Measurements from ENCODE around the gene RGS1. TPM values are rescaled to one million over a fixed set of nuclear protein-coding genes. Genes with fewer than 3 reads are reported as not detected.

The RGS1 gene
- total and polyA plus RNA-seq, 7 donors: 34.8 to 153 (median 52.9) TPM

DNA sequence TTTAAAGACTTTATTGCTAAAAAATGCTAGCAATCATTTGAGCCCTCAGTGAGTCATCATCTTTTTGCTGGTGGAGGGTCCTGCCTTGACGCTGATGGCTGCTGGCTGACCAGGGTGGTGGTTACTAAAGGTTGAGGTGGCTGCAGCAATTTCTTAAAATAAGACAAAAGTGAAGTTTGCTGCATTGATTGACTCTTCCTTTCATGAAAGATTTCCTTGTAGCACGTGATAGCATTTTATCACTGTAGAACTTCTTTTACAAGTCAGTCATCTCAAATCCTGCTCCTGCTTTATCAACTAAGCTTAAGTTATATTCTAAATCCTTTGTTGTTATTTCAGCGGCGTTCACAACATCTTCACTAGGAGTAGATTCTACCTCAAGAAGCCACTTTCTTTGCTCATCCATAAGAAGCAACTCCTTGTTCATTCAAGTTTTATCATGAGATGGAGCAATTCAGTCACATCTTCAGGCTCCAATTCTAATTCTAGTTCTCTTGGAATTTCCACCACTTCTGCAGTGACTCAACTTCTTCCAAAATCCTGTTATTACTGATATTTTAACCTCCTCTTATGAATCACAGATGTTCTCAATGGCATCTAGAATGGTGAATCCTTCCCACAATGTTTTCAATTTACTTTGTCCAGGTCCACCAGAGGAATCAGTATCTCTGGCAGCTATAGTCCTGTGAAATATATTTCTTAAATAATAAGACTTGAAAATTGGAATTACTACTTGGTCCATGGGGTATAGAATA is 17.6 kb upstream of the RGS1 start:
- no peak for DNase-seq
- no peaks in the 10 kb centered on the region for H3K9me3 ChIP-seq
- no peaks in the 10 kb centered on the region for H3K4me1 ChIP-seq
- no peak for TF ChIP-seq POLR2A (IDR thresholded peaks at IDR 0.05)
- no peak for TF ChIP-seq POLR2AphosphoS5 (IDR thresholded peaks at IDR 0.05)
- no peak for TF ChIP-seq CTCF (IDR thresholded peaks at IDR 0.05)
- no peak for TF ChIP-seq EP300 (IDR thresholded peaks at IDR 0.05)
- intact Hi-C loops (cut with DNase I): no loop called here
- 88 to 92% methylated on average over 4 of the region's 4 CpGs for WGBS, 2 donors
- H3K27ac ChIP-seq: peak overlapping the region in 2 of 4 donors; percentile 54 to 56
- H3K27me3 ChIP-seq: no peaks in the 10 kb centered on the region
- no peak overlapping the region for H3K4me3 ChIP-seq
- no peaks in the 10 kb centered on the region for H3K36me3 ChIP-seq

DNA sequence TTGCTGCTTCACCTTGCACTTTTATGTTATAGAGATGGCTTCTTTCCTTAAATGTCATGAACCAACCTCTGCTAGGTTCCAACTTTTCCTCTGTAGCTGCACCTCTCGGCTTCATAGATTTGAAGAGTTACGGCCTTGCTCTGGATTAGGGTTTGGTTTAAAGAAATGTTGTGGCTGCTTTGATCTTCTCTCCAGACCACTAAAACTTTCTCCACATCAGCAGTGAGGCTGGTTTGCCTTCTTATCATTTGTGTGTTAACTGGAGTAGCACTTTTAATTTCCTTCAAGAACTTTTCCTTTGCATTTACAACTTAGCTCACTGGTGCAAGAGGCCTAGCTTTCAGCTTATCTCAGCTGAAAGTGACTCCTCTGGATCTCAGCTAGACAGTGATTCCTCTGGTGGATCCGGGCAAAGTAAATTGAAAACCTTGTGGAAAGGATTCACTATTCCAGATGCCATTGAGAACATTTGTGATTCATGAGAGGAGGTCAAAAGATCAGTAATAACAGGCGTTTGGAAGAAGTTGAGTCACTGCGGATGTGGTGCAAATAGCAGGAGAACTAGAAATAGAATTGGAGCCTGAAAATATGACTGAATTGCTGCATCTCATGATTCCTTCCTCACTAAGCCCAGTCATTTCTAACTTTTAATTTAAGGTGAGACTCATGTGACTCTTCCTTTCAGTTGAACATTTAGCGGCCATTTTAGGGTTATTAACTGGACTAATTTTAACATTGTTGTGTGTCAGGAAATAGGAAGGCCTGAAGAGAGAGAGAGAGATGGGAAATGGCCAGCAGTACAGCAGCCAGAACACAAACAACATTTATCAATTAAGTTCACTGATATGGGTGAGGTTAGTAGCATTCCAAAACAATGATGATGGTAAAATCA is 16.2 kb upstream of the RGS1 start:
- 78 to 83% methylated on average over 6 of the region's 6 CpGs for WGBS, 2 donors
- no peaks in the 10 kb centered on the region for H3K9me3 ChIP-seq
- H3K36me3 ChIP-seq: no peaks in the 10 kb centered on the region
- H3K27me3 ChIP-seq: no peaks in the 10 kb centered on the region
- H3K4me1 ChIP-seq: no peaks in the 10 kb centered on the region
- H3K27ac ChIP-seq: peak overlapping the region; percentile 25 to 56 (median 52)
- intact Hi-C loops (cut with DNase I): no loop called here
- DNase-seq: no peak
- no peak overlapping the region for H3K4me3 ChIP-seq
- no peak for TF ChIP-seq POLR2A (IDR thresholded peaks at IDR 0.05)
- peak in 2 of 4 donors; percentile 23 to 30 for TF ChIP-seq POLR2AphosphoS5 (IDR thresholded peaks at IDR 0.05)

GRCh38 chr1:192561301-192561700 is 14.3 kb upstream of the RGS1 start:
- no peak for TF ChIP-seq POLR2A (IDR thresholded peaks at IDR 0.05)
- TF ChIP-seq EP300 (IDR thresholded peaks at IDR 0.05): no peak
- TF ChIP-seq POLR2AphosphoS5 (IDR thresholded peaks at IDR 0.05): no peak
- no peak for TF ChIP-seq CTCF (IDR thresholded peaks at IDR 0.05)
- Histone ChIP-seq H3K27me3 (no peaks in the 10 kb centered on the region), H3K36me3 (no peaks in the 10 kb centered on the region), H3K4me1 (no peaks in the 10 kb centered on the region), H3K27ac (no peak overlapping the region), H3K4me3 (no peak overlapping the region), H3K9me3 (no peaks in the 10 kb centered on the region)
- intact Hi-C loops (cut with DNase I): no loop called here
- WGBS, 2 donors: 91 to 96% methylated on average over 4 of the region's 4 CpGs
- DNase-seq: no peak

GRCh38 chr1:192563129-192563528 is 12.4 kb upstream of the RGS1 start:
- H3K36me3 ChIP-seq: no peaks in the 10 kb centered on the region
- H3K4me1 ChIP-seq: no peaks in the 10 kb centered on the region
- no peak for TF ChIP-seq POLR2AphosphoS5 (IDR thresholded peaks at IDR 0.05)
- TF ChIP-seq EP300 (IDR thresholded peaks at IDR 0.05): no peak
- no peak for TF ChIP-seq POLR2A (IDR thresholded peaks at IDR 0.05)
- no peak for TF ChIP-seq CTCF (IDR thresholded peaks at IDR 0.05)
- no peak overlapping the region for H3K4me3 ChIP-seq
- H3K27ac ChIP-seq: no peak overlapping the region
- no peak for DNase-seq
- intact Hi-C loops (cut with DNase I): no loop called here
- no peaks in the 10 kb centered on the region for H3K27me3 ChIP-seq
- no peaks in the 10 kb centered on the region for H3K9me3 ChIP-seq
- 89 to 91% methylated on average over 3 of the region's 3 CpGs for WGBS, 2 donors

DNA sequence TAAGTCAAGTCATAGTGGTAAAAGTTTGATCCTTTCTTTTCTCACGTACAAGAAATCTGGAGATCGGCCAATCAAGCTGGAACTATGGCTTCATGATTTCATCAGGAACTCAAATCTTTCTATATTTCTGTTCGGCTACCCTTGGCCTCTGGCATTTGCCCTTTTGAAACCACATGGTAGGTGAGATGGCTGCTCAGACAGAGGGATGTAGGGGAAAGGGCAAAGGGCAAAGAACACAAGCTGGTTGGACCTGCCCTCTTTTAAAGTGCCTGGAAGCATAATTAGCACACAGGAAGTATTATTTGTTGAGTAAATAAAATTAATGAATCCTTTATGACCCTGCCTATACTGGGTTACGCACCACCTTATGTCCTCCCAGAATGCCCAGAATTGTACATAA is 11.5 kb upstream of the RGS1 start:
- H3K27me3 ChIP-seq: no peaks in the 10 kb centered on the region
- WGBS, 2 donors: 84 to 91% methylated on average over 4 of the region's 4 CpGs
- no peaks in the 10 kb centered on the region for H3K4me1 ChIP-seq
- H3K27ac ChIP-seq: no peak overlapping the region
- DNase-seq: no peak
- TF ChIP-seq CTCF (IDR thresholded peaks at IDR 0.05) (no peak), POLR2AphosphoS5 (IDR thresholded peaks at IDR 0.05) (no peak), EP300 (IDR thresholded peaks at IDR 0.05) (no peak), POLR2A (IDR thresholded peaks at IDR 0.05) (no peak)
- no peaks in the 10 kb centered on the region for H3K9me3 ChIP-seq
- no peaks in the 10 kb centered on the region for H3K36me3 ChIP-seq
- intact Hi-C loops (cut with DNase I): no loop called here
- no peak overlapping the region for H3K4me3 ChIP-seq
